NCI-H2029 treated with DMSO at 0.1 percent for 48 hours (cell line): ENCODE measurements around the gene GEMIN5.
"Not testable (repeated sequence)": the region's sequence is repeated elsewhere in the genome, so short reads cannot be mapped to it uniquely, and the experiment has no call there.

Experiments
- DNase-seq: peaks from one replicate; lab custom pipeline; 2025; lab: John Stamatoyannopoulos, UW

GEMIN5 gene

DNA sequence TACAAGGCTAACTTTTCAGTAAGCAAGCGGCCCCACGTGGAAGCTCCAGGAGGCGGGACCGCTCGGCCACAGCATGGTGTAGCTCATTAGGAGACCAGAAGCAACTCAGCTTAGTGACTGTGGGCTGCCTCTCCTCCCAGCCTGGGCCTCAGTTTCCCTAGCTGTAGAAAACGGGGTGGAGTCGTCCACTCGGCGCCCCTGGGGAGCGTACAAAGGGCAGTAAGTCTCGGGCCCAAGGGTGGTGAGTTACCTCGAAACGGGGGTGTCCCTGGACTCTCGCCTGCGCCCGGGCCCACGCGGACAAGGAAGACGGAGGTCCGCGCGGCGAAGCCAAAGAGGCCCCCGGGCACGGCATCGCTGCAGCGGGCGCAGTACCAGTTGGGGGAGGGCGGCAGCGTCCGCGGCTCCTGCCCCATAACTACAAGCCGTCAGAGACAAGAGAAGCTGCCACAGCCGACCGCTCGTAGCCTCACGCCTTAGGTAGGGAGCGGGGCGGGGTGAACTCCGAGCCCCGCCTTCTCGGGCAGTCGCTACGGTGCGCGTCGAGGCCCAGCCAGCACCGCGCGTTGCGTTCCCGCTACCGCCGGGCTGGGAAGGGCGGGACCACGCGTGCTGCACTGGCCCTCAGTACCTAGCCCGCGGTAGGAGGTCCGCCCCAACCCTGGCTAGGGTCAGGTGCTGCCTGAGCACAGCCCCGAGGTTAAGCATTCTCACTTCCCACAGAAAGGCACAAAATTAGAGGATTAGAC is at the start of gene GEMIN5:
GEMIN5 (minus strand) TSS at position 494 of the 749 bp plus-strand sequence; CDS start at position 416, 78 bp downstream.
- DNase-seq, result peak; percentile 17

GRCh38 chr5:154986151-154986550 is 48.1 kb upstream of the GEMIN5 start:
- no peak for DNase-seq

DNA sequence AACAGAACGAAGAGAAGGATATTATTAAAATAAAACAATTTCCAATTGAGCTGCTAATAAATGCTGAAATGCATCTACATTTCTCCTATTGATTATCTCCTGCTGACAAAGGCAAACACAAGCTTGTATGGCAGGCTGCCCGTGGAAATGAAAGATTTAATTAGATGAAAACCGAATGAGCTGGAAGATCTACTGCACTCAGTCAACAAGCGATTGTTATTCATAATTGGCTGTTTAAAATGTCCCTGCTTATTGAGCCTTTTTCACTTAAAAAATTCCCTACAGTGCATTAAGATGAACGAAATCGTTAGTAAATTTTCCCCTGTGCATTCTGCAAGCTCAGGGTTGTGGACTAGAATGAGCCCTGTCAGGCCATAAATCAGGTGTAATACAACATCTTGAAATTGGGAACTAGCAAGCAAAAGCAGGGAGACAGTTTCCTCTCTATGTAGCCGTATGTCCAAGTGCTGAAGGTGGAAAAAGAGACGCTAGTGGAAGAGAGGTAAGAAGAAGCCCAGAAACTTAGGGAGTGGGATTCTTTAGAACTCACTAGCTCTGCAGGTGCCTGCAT is 47.0 kb upstream of the GEMIN5 start:
- no peak for DNase-seq

DNA sequence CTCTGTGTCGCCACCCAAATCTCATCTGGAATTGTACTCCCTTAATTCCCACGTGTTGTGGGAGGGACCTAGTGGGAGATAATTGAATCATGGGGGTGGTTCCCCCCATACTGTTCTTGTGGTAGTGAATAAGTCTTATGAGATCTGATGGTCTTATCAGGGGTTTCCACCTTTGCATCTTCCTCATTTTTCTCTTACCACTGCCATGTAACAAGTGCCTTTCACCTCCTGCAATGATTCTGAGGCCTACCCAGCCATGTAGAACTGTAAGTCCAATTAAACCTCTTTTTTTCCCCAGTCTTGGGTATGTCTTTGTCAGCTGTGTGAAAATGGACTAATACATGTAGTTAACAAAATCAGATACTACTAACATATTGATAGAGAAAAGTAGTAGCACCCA is 40.3 kb upstream of the GEMIN5 start:
- DNase-seq, result not testable (repeated sequence)

GRCh38 chr5:154977409-154977808 is 39.4 kb upstream of the GEMIN5 start:
- DNase-seq, result no peak

DNA sequence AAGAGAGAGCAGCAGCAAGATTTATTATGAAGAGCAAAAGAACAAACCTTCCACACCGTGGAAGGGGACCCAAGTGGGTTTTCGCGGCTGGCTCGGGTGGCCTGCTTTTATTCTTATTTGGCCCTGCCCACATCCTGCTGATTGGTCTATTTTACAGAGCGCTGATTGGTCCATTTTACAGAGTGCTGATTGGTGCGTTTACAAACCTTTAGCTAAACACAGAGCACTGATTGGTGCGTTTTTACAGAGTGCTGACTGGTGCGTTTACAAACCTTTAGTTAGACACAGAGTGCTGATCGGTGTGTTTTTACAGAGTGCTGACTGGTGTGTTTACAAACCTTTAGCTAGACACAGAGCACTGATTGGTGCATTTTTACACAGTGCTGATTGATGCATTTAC is 38.1 kb upstream of the GEMIN5 start:
- not testable (repeated sequence) for DNase-seq

- DNase-seq, result peak; percentile 14
Observed at GRCh38 chr5:154972476-154973080, 34.6 kb upstream of the GEMIN5 start.

DNA sequence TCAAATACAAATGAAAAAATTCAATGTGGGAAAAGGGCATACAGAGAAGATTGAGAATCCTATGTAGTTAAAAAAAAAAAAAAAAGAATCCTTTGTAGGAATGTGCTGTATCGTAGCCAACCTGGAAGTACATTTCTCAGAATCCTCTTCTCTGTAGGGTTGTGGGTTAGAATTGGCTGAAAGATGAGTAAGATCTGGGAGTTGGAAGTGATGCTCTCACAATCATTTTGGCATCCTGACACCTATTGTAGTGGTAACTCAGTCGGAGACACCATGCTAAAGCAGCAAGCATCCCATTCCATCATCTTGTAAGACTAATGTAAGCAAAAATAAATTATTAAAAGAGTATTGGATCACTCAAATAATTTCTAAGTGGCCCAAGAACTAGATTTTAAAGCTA is 33.5 kb upstream of the GEMIN5 start:
- no peak for DNase-seq

- DNase-seq, result no peak
Observed at GRCh38 chr5:154970759-154971158, 32.7 kb upstream of the GEMIN5 start.

GRCh38 chr5:154968953-154969352 is 30.9 kb upstream of the GEMIN5 start:
- DNase-seq, result no peak

DNA sequence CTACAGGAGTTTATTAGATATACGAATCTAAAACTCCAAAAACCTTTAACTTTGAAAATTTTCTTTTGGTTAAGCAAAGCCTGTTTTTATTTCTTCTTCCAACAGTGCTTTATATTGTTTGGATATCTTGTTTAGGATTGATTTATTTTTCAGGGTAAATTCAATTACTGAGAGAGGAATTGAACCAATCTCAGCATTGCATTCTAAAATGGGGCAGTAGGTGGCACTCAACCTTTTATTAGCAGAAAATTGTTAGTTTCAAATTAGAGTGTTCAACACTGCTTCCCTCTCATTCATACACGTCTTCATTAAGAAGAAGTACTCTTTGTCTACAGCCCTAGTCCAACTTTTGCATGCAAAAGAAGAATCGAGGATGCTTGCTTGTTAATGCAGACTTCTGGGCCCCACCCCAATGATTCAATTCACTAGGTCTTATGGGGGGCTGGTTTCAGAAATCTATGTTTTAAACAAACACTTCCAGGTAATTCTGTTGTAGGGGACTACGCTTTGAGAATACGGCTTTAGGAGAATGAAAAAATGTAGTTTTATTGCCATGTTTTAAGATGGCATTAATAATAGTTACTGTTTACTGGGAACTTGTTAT is 29.5 kb upstream of the GEMIN5 start:
- DNase-seq, result no peak

GRCh38 chr5:154966874-154967273 is 28.9 kb upstream of the GEMIN5 start:
- DNase-seq, result no peak

GRCh38 chr5:154966081-154966841 is 28.2 kb upstream of the GEMIN5 start:
- no peak for DNase-seq

GRCh38 chr5:154962494-154962893 is 24.5 kb upstream of the GEMIN5 start:
- no peak for DNase-seq

DNA sequence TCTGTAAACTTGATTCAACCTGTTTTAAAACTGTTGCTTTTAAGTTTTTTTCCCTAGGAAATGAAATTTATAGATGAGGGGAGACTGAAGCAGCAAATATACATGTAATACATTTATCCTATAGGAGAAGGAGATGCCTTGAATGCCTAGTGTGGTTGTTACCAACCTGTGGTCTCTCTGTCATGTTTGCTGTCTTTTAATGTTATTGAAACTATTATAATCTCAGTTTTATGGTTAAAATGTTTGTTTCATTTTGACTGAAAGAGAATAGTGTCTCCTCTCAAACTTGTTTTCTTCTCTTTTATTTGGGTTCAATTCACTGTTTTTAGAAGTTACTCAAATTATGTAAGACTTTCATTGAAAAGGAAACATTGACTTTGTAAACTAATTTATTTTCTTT is 18.7 kb upstream of the GEMIN5 start:
- no peak for DNase-seq

DNA sequence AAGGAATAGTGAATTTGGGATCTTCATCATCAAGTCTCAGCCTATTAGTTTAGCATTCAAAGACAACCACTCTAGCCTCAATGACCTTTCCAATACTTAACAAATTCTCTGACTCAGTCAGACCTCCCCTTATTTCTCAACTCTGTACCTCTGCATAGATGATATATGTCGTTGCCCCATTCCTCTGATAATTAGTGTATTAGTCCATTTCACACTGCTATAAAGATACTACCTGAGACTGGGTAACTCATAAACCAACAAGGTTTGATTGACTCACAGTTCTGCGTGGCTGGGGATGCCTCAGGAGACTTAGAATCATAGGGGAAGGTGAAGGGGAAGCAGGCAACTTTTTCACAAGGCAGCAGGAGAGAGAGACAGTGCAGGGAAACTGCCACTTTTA is 11.8 kb upstream of the GEMIN5 start:
- DNase-seq, result no peak

DNA sequence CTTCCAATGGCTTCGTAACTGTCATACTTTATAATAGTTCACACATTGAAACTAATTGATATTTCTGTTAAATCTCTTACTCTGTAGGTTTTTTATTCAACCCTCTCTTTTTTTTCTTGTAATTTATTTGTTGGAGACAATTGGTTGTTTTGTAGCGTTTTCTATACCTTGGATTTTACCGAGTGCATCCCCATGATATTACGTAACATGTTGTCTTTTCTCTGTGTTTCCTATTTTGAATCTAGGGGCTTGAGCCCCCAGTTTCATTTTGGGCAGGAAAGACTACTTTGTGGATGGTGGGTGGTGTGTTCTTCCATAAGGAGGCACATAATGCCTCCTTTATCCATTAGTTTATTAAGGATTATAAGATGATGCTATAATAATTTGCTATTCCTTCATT is 10.3 kb upstream of the GEMIN5 start:
- DNase-seq, result no peak

GRCh38 chr5:154947778-154948177 is 9.8 kb upstream of the GEMIN5 start:
- DNase-seq, result no peak

- peak; percentile 18 for DNase-seq
Observed at GRCh38 chr5:154945695-154946301, 7.8 kb upstream of the GEMIN5 start.

GRCh38 chr5:154944716-154945115 is 6.7 kb upstream of the GEMIN5 start:
- no peak for DNase-seq

GRCh38 chr5:154943527-154943926 is 5.5 kb upstream of the GEMIN5 start:
- no peak for DNase-seq
